Fibroblast of upper back skin (primary cell): Measurements from ENCODE around the gene STK17A.
A peak's percentile ranks its signal among the peaks of the same experiment; 100 is the strongest.
"Not testable (repeated sequence)": the region's sequence is repeated elsewhere in the genome, so short reads cannot be mapped to it uniquely, and the experiment has no call there.

Experiments used
- DNase-seq: peaks from one replicate; pipeline ENCODE4 v3.0.0-alpha.2; 2013

STK17A gene

GRCh38 chr7:43569424-43569823 lies 13.5 kb upstream of the STK17A start:
- peak; percentile 72 for DNase-seq

GRCh38 chr7:43570688-43571365 lies 12.1 kb upstream of the STK17A start:
- DNase-seq: no peak

GRCh38 chr7:43572516-43573049 lies 10.3 kb upstream of the STK17A start:
- peak; percentile 100 for DNase-seq

- DNase-seq: not testable (repeated sequence)
Measured at GRCh38 chr7:43573832-43574231, 9.1 kb upstream of the STK17A start.

GRCh38 chr7:43575506-43575905 lies 7.4 kb upstream of the STK17A start:
- no peak for DNase-seq

- DNase-seq: no peak
Measured at GRCh38 chr7:43576241-43576640, 6.7 kb upstream of the STK17A start.

- peak; percentile 32 for DNase-seq
Measured at GRCh38 chr7:43577485-43577951, 5.4 kb upstream of the STK17A start.

- peak; percentile 43 for DNase-seq
Measured at GRCh38 chr7:43583424-43584194, 701 bp downstream of the STK17A start.

- DNase-seq: peak; percentile 40
Measured at GRCh38 chr7:43584195-43584586, 1.3 kb downstream of the STK17A start.

GRCh38 chr7:43584733-43585132 lies 1.8 kb downstream of the STK17A start:
- DNase-seq: not testable (repeated sequence)

GRCh38 chr7:43585562-43585961 lies 2.7 kb downstream of the STK17A start:
- no peak for DNase-seq

GRCh38 chr7:43586251-43586900 lies 3.5 kb downstream of the STK17A start:
- DNase-seq: no peak

- DNase-seq: no peak
Measured at GRCh38 chr7:43588477-43589132, 5.7 kb downstream of the STK17A start.

- no peak for DNase-seq
Measured at GRCh38 chr7:43589133-43589478, 6.2 kb downstream of the STK17A start.

GRCh38 chr7:43589728-43590127 lies 6.8 kb downstream of the STK17A start:
- no peak for DNase-seq

- no peak for DNase-seq
Measured at GRCh38 chr7:43590862-43591557, 8.1 kb downstream of the STK17A start.

- no peak for DNase-seq
Measured at GRCh38 chr7:43591558-43592180, 8.8 kb downstream of the STK17A start.

- DNase-seq: no peak
Measured at GRCh38 chr7:43592326-43592725, 9.4 kb downstream of the STK17A start.

GRCh38 chr7:43593010-43593409 lies 10.1 kb downstream of the STK17A start:
- no peak for DNase-seq

GRCh38 chr7:43594020-43594419 lies 11.1 kb downstream of the STK17A start:
- no peak for DNase-seq

GRCh38 chr7:43596426-43596825 lies 13.5 kb downstream of the STK17A start:
- not testable (repeated sequence) for DNase-seq

GRCh38 chr7:43600056-43600455 lies 17.1 kb downstream of the STK17A start:
- no peak for DNase-seq
